Germinal center (tissue), 1 donor: Measurements from ENCODE around the gene PCYOX1L.

Experiments
- DNase-seq: peaks from one replicate; pipeline ENCODE4 v3.0.0; 2012; ENCODE audit warnings: mixed read lengths, low spot score

The PCYOX1L gene

GRCh38 chr5:149338364-149338763 is 19.5 kb upstream of the PCYOX1L start:
- DNase-seq: no peak

- DNase-seq: no peak
These were observed 16.9 kb upstream of the PCYOX1L start for GRCh38 chr5:149340920-149341319.

DNA sequence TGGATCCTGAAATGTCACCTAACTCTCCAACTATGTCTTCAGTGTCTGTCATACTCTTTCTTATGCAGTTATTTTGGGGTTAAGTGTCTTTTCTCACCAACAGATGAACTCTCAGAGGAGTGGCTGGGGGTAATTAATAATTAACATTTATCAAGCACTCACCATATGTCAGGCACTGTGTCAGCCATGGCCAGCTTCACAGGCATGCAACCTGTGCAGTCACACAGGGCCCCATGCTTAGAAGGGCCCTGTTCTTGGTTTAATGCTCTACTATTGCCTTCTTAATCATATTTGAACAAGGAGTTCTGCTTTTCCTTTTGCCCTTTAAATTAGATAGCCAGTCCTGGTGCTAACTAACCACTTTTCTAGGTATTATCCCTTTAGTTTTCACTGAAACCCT is 16.0 kb upstream of the PCYOX1L start:
- no peak for DNase-seq

GRCh38 chr5:149344151-149344550 is 13.7 kb upstream of the PCYOX1L start:
- DNase-seq: no peak

- DNase-seq: peak; percentile 93
These were observed 12.5 kb upstream of the PCYOX1L start, which contains the start of gene GRPEL2 for GRCh38 chr5:149345147-149345891. TSS of gene GRPEL2 (plus strand) at chr5:149345499. CDS start at chr5:149345540, 41 bp downstream.

DNA sequence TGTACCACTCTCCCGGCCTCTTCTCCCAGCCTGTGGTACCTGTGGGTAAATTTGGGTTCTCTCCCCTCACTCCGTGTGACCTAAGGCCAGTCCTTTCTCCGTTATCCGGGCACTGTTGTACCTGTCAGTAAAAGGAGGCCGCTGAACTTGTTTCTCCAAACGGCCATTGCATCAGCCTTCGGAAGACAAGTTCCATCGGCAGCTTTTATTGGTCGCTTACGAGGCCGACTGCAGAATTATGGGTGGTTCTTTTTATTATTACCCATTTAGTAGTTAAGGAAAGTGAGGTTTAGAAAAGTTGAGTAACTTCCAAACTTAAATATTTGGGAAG is 12.0 kb upstream of the PCYOX1L start:
- DNase-seq: peak; percentile 15

DNA sequence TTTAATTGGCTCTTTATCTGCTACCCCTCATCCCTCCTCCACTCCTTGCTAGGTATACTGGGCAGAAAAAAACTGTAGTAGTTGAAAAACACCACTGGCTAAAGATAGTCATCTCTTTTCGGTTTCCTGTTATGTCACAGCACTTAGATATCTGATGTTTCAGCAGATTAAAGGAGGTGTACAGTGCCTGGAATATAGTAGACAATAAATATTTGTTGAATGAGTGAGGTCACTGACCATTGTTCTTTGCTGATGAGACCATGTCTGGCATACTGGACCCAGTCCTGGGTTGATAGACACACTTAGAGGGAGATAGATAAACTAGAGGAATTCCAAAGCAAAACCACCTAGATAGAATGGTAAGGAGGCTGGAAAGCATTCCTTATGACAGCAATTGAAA is 9.3 kb upstream of the PCYOX1L start:
- no peak for DNase-seq

DNA sequence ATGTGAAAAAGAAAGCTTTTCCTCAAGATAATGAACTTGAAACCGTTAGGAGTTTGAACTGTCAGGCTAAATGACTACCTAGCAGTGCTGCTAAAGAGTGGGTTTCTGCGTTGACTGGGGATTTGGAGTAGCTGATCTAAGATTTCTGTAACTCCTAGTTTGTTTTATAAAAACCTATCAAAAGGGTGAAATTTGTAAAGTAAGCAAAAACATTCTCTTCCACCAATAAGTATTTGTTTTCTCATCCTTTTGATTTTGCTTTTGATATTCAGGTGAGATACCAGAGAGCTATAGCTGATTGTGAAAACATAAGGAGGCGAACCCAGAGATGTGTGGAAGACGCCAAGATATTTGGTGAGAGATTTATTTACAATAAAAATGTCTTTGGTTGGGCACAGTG is 8.5 kb upstream of the PCYOX1L start:
- no peak for DNase-seq

GRCh38 chr5:149352169-149352568 is 5.7 kb upstream of the PCYOX1L start:
- no peak for DNase-seq

DNA sequence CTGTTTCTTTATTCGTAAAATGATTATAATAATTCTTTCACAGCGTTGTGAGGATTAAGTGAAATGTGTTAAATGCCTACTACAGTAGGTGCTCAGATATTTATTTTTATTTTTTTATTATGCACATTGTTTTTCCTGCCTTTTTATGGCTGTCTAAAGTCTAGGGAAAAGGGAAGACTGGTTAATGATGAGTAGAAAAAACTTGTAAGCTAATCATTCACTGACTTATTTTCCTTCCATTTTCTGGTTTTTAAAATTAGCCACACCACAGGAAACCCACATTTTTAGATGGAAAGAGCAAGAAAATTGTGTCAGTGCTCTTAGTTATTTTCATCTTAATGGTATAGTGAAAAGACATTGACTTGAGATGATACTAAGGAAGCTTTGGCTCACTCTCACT is 3.9 kb upstream of the PCYOX1L start:
- no peak for DNase-seq

DNA sequence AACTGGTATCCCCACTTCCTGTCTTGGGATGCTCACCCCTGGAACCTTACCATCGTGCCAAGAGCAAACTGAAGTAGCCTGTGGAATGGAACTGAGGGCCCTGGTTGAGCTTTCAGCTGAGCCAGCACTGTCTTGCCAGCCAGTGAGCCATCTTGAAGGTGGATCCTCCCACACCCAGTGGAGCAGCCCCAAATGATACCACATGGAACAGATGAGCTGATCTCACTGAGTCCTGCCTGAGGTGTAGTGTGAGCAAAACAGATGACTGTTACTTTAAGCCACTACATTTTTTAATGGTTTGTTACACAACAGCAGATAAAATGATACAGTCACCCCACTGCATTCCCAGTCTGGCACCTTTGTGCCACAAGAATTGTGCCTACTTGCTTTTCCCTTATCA is 2.2 kb upstream of the PCYOX1L start:
- no peak for DNase-seq

- DNase-seq: no peak
These were observed 1.5 kb upstream of the PCYOX1L start for GRCh38 chr5:149356391-149356790.

DNA sequence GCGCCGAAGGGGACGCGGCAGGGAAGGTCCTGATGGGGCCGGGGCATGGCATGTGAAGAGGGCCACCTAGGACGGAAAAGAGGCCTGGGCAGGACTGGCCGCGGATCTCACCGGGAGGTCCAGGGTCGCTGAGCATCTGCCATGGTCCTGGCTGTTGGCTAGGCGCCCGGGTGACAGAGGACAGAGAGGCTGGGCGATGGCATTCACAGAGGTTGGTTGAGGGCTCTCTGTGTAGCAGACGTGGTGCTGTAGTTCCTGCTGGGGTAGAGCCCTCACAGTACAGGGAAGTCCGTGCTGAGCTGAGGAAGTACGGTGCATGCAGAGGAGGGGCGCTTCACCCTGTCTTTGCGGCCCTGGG is 427 bp downstream of the PCYOX1L start:
- DNase-seq: peak; percentile 37

GRCh38 chr5:149358868-149359495 is 1.1 kb downstream of the PCYOX1L start:
- no peak for DNase-seq

DNA sequence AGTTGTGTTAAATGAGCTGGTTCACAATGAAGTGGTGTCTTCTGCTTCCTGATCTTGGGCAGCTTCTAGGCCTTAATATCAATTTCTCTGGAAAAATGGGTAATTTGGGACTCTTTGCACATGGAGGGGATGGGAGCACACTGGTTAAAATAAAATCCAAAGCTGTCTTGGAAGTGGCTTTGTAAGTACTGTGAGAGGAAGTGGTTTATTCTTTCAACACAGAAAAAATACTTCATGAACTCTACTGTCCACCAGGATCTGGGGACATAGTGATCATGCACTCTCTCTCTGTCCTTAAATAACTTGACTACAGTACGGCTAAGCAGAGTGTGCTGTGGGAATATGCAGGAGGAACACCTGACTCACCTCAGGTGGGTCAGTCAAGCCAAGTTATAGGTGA is 2.4 kb downstream of the PCYOX1L start:
- DNase-seq: no peak

GRCh38 chr5:149362541-149362940 is 4.7 kb downstream of the PCYOX1L start:
- no peak for DNase-seq

GRCh38 chr5:149363358-149363757 is 5.5 kb downstream of the PCYOX1L start:
- DNase-seq: no peak

DNA sequence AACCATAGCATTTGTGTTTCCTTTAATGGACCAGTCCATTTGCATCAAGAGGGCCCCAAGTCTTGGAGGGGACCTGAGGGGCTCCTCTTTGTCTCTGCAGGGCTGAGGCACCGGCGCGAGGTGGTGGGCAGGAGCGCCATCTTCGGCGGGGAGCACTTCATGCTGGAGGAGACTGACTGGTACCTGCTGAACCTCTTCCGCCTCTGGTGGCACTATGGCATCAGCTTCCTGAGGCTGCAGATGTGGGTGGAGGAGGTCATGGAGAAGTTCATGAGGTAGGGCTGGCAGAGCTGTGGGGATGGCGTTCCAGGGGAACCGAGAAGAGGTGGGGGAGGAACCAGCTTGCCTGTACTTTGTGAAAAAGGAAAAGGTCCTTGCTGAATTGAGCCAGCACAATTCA is 6.1 kb downstream of the PCYOX1L start:
- DNase-seq: no peak

GRCh38 chr5:149364719-149365118 is 6.9 kb downstream of the PCYOX1L start:
- DNase-seq: no peak

DNA sequence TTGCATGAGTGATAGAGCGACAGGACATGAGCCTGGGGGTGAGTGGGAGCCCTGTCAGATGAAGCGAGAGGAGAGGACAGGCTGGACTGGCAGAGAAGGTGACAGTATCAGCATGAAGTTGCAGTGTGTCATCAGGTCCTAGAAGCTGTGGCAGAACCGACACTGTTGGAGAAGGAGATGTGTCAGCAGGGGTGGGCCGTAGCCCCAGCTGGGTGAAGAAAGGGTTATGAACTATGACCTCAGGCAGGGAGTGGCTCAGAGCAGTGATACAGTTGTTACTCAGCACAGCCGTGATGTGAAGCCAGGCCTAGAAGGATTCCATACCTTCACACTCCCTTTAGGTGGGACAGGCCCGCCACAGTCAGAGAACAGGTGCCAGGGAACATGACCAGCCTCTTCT is 7.6 kb downstream of the PCYOX1L start:
- no peak for DNase-seq

DNA sequence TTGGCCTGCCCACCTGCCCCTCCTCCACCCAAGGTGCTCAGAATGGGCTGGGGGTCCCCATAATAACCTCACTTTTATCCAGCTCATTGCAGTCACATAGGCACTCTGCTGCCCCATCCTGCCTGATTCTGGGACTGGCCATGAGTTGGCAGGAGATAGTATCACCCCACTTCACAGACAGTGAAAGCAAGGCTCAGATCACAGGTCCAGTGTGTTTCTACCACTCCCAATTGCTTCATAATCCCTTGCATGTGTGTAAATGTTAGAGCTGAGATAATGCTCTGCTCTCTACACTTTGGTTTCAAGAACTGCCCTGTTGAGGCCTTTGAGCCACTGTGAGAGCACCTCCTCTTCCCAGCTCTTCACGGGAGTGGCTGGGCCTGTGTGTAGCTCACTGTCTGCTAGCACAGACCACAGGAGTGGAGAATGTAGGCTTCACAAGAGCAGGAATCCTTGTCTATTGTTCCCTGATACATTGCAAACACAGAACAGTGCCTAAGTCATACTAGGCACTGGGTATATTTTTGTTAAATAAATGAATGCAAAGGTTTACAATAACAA is 8.4 kb downstream of the PCYOX1L start:
- DNase-seq: no peak

DNA sequence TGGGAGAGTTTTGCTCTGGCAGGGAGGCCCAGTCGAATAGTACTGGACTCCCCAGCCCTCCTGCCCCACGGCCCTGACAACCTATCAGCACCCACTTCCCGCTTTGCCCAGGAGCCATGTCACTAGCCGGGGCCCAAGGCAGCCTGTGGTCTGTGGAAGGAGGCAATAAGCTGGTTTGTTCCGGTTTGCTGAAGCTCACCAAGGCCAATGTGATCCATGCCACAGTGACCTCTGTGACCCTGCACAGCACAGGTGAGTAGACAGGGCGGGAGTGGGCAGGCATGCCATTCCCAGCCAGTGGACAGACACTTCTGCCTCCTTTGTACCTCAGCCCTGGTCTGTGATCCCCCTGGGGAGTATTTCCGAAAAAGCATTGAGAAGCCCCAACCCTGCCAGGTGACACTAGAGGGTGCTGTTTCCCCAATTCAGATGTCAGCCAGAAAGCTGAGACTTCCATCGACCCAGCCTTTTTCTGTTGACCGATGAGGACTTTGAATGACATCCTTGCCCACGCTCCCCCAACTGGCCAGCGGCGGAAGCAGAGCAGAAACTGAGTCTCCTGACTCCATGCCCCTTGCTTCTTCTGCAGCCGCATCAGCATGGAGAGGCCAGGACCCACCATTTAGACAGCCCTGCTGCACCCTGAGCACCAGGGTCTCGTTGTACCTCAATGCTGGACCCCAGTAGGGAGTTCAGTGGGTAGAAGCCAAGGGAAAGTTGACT is 9.6 kb downstream of the PCYOX1L start:
- peak; percentile 82 for DNase-seq
